ENCODE measurements around the gene S1PR5.

DNA sequence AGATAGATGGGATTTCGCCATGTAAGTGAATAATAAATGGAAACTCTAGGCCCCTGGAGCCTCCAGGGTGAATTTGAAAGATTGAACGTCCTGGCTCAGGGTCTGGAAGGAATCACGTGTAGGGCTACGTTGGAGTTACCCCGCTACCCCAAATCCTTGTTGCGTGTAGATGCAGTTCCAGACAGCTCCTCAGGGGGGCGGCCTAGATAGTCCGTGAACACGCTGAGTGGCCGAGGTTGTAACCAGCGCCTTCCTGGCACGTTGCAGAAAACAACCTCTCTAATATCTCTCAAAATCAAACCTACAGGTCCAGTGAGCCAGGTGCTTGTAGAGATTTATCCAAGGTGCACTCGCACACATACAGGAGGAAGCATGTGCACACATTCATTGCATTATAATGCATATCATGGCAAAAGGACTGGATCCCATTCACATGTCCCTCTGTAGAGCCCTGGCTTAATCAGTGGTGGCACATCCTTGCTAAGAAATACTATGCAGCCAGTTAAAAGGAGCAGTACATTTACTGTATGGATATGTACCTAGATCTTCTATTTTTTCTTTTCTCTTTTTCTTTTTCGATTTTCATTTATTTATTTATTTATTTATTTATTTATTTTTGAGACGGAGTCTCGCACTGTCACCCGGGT lies 11.5 kb downstream of the S1PR5 start:
- TF ChIP-seq CHAMP1 (IDR thresholded peaks at IDR 0.05) = no peak
- TF ChIP-seq ZNF12 (CRISPR knock-in tag; IDR thresholded peaks at IDR 0.05) = no peak
- no peak for TF ChIP-seq FUS (optimal IDR thresholded peaks at IDR 0.05; ENCODE audit: low read depth, low read length)
- no peak for TF ChIP-seq NONO (IDR thresholded peaks at IDR 0.05; ENCODE audit: low read depth in 2 of 2, low read length in 1 of 2)
- TF ChIP-seq SP1 (CRISPR knock-in tag; IDR thresholded peaks at IDR 0.05) = no peak
- TF ChIP-seq, protein P1, sequence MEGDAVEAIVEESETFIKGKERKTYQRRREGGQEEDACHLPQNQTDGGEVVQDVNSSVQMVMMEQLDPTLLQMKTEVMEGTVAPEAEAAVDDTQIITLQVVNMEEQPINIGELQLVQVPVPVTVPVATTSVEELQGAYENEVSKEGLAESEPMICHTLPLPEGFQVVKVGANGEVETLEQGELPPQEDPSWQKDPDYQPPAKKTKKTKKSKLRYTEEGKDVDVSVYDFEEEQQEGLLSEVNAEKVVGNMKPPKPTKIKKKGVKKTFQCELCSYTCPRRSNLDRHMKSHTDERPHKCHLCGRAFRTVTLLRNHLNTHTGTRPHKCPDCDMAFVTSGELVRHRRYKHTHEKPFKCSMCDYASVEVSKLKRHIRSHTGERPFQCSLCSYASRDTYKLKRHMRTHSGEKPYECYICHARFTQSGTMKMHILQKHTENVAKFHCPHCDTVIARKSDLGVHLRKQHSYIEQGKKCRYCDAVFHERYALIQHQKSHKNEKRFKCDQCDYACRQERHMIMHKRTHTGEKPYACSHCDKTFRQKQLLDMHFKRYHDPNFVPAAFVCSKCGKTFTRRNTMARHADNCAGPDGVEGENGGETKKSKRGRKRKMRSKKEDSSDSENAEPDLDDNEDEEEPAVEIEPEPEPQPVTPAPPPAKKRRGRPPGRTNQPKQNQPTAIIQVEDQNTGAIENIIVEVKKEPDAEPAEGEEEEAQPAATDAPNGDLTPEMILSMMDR (IDR thresholded peaks at IDR 0.05 in 2 of 3, conservative IDR thresholded peaks at IDR 0.05 in 1 of 3; ENCODE audit: insufficient read depth in 2 of 3, low read depth in 1 of 3, low read length in 3 of 3) = peak; percentile 82 to 90 (median 85)
- no peak for TF ChIP-seq POLR2AphosphoS5 (IDR thresholded peaks at IDR 0.05; ENCODE audit: control insufficient read depth, insufficient read depth, low read depth, low read length)
- TF ChIP-seq IRF1 (CRISPR knock-in tag; IDR thresholded peaks at IDR 0.05; ENCODE audit: borderline replicate concordance) = no peak
- no peak for TF ChIP-seq ZNF717 (CRISPR knock-in tag; IDR thresholded peaks at IDR 0.05)
- TF ChIP-seq MAFK (IDR thresholded peaks at IDR 0.05; ENCODE audit: low read length) = no peak
- TF ChIP-seq KLF13 (tag; IDR thresholded peaks at IDR 0.05; ENCODE audit: borderline replicate concordance, low read depth) = no peak

Data from K562 (cell line).